IMR-90 (cell line): Measurements from ENCODE around the gene GOLGA5. TPM values are rescaled to one million over a fixed set of nuclear protein-coding genes. Genes with fewer than 3 reads are reported as not detected.

Experiments used
- ATAC-seq: fragments of 200-7000 bp; cut with Tn5 transposase; 2 replicates; pipeline ENCODE4 v1.9.1; 2020; ENCODE audit warnings: low read depth, mild to moderate bottlenecking, moderate library complexity
- BruUV-seq: library from RNA; stranded (reverse); fragments of 400-500 nt; replicated peaks from 2 replicates; lab custom pipeline; 2021; lab: Mats Ljungman, UMichigan
- CTCF ChIA-PET: fragments of 300-600 bp; formaldehyde crosslinking; extraction: SDS; loops from one replicate; lab custom pipeline; 2021; ENCODE audit warnings: antibody characterized with exemption; lab: Yijun Ruan, JAX
- POLR2A ChIA-PET: fragments of 300-600 bp; sonication (Branson Sonifier 250); formaldehyde crosslinking; loops from one replicate; lab custom pipeline; 2022; ENCODE audit warnings: antibody characterized with exemption; ENCODE audit not compliant: unreplicated experiment; lab: Charles Lee
- DNase-seq: peaks from one replicate; pipeline ENCODE4 v3.0.0; 2013
- H2AFZ ChIP-seq: replicated peaks from 2 replicates; pipeline ENCODE3; 2013; ENCODE audit warnings: low read length, mild to moderate bottlenecking; ENCODE audit not compliant: poor library complexity
- H2AK5ac ChIP-seq: 2 replicates; pipeline ENCODE4 v1.6.1; 2013; ENCODE audit warnings: low read depth, low read length, inconsistent platforms
- H2AK9ac ChIP-seq: replicated peaks from 2 replicates; pipeline ENCODE3; 2013; ENCODE audit warnings: mild to moderate bottlenecking, low read depth, low read length, moderate library complexity; ENCODE audit not compliant: poor library complexity
- H2BK120ac ChIP-seq: 2 replicates; pipeline ENCODE4 v1.6.1; 2013; ENCODE audit warnings: low read depth, low read length, inconsistent platforms
- H2BK15ac ChIP-seq: 3 replicates; pipeline ENCODE4 v1.6.1; 2013; ENCODE audit warnings: low read depth, low read length, inconsistent platforms
- H2BK20ac ChIP-seq: 2 replicates; pipeline ENCODE4 v1.6.1; 2013; ENCODE audit warnings: low read depth, mild to moderate bottlenecking, inconsistent platforms, low read length, moderate library complexity
- H2BK5ac ChIP-seq: 2 replicates; pipeline ENCODE4 v1.6.1; 2013; ENCODE audit warnings: mild to moderate bottlenecking, low read depth, low read length, inconsistent platforms; ENCODE audit not compliant: poor library complexity, severe bottlenecking
- H3K14ac ChIP-seq: replicated peaks from 2 replicates; pipeline ENCODE4 v1.6.1; 2013; ENCODE audit warnings: low read depth, low read length, inconsistent platforms
- H3K18ac ChIP-seq: 2 replicates; pipeline ENCODE4 v1.6.1; 2013; ENCODE audit warnings: low read depth, low read length, control low read depth
- H3K23ac ChIP-seq: 2 replicates; pipeline ENCODE4 v1.6.1; 2013; ENCODE audit warnings: low read depth, low read length, inconsistent platforms
- H3K27ac ChIP-seq: 2 replicates; pipeline ENCODE4 v1.5.1; 2013; ENCODE audit warnings: mild to moderate bottlenecking, control low read depth, low read length; ENCODE audit not compliant: insufficient read depth
- H3K27me3 ChIP-seq: 2 replicates; pipeline ENCODE4 v1.6.1; 2013; ENCODE audit warnings: low read length; ENCODE audit not compliant: control insufficient read depth, insufficient read depth
- H3K36me3 ChIP-seq: 2 replicates; pipeline ENCODE4 v1.6.1; 2013; ENCODE audit warnings: low read length, mixed read lengths; ENCODE audit not compliant: control insufficient read depth, insufficient read depth
- H3K4ac ChIP-seq: 2 replicates; pipeline ENCODE4 v1.6.1; 2013; ENCODE audit warnings: low read depth, low read length, inconsistent platforms
- H3K4me1 ChIP-seq: 2 replicates; pipeline ENCODE4 v1.6.1; 2013; ENCODE audit warnings: low read length, mixed read lengths; ENCODE audit not compliant: control insufficient read depth, insufficient read depth
- H3K4me2 ChIP-seq: 2 replicates; pipeline ENCODE4 v1.6.1; 2013; ENCODE audit warnings: low read depth, mild to moderate bottlenecking, control low read depth, low read length, moderate library complexity
- H3K4me3 ChIP-seq: 2 replicates; pipeline ENCODE4 v1.5.1; 2013; ENCODE audit warnings: low read depth, mild to moderate bottlenecking, control low read depth, low read length, moderate library complexity; ENCODE audit not compliant: insufficient read depth
- H3K56ac ChIP-seq: 2 replicates; pipeline ENCODE4 v1.6.1; 2013; ENCODE audit warnings: low read length, inconsistent platforms; ENCODE audit not compliant: insufficient read depth; ENCODE audit errors: extremely low read depth
- H3K79me1 ChIP-seq, 2 experiments: 2 replicates each; pipeline ENCODE4 v1.6.1; 2013; ENCODE audit warnings: low read length in 2 of 2, inconsistent platforms in 1 of 2, low read depth in 1 of 2
- H3K9ac ChIP-seq: 2 replicates; pipeline ENCODE4 v1.6.1; 2013; ENCODE audit warnings: low read depth, low read length, control low read depth
- H3K9me1 ChIP-seq: 2 replicates; pipeline ENCODE4 v1.6.1; 2013; ENCODE audit warnings: low read length, inconsistent platforms; ENCODE audit not compliant: insufficient read depth
- H3K9me3 ChIP-seq: 2 replicates; pipeline ENCODE4 v1.6.1; 2013; ENCODE audit warnings: low read length; ENCODE audit not compliant: control insufficient read depth, insufficient read depth
- H4K20me1 ChIP-seq: 2 replicates; pipeline ENCODE4 v1.6.1; 2013; ENCODE audit warnings: low read length, inconsistent platforms; ENCODE audit not compliant: insufficient read depth
- H4K5ac ChIP-seq: 2 replicates; pipeline ENCODE4 v1.6.1; 2013; ENCODE audit warnings: mild to moderate bottlenecking, low read depth, low read length, control low read depth
- H4K8ac ChIP-seq, 2 experiments: 2 replicates each; pipeline ENCODE4 v1.6.1; 2013; ENCODE audit warnings: low read depth in 2 of 2, low read length in 2 of 2, control low read depth in 1 of 2, inconsistent platforms in 1 of 2
- H4K91ac ChIP-seq: 2 replicates; pipeline ENCODE4 v1.6.1; 2013; ENCODE audit warnings: low read depth, low read length, inconsistent platforms; ENCODE audit not compliant: insufficient read depth
- BHLHE40 ChIP-seq: fragments of 150-350 bp; IDR thresholded peaks from 2 replicates; pipeline ENCODE4 v1.6.1; 2016; ENCODE audit warnings: mild to moderate bottlenecking, low read depth, low read length
- CEBPB ChIP-seq: IDR thresholded peaks from 2 replicates; pipeline ENCODE4 v1.6.1; 2012; ENCODE audit warnings: low read depth, low read length, improper control_type of control experiment
- MAFK ChIP-seq: IDR thresholded peaks from 2 replicates; pipeline ENCODE4 v1.6.1; 2012; ENCODE audit warnings: low read depth, low read length, improper control_type of control experiment
- MXI1 ChIP-seq: IDR thresholded peaks from 2 replicates; pipeline ENCODE4 v1.6.1; 2012; ENCODE audit warnings: low read depth, mild to moderate bottlenecking, low read length, moderate library complexity, borderline replicate concordance
- RAD21 ChIP-seq: IDR thresholded peaks from 2 replicates; pipeline ENCODE4 v1.6.1; 2012; ENCODE audit warnings: low read length, improper control_type of control experiment
- SMC3 ChIP-seq: fragments of 150-350 bp; IDR thresholded peaks from 2 replicates; pipeline ENCODE4 v1.6.1; 2016; ENCODE audit warnings: low read depth, mild to moderate bottlenecking, antibody characterized with exemption, low read length, moderate library complexity
- WGBS, 2 experiments: methylation state at CpG; one replicate each; pipeline versions ENCODE4 v1.1.5 to v1.1.7; 2013; ENCODE audit warnings: missing lambda C conversion rate in 2 of 2; ENCODE audit not compliant: insufficient read length in 1 of 2; ENCODE audit errors: extremely low coverage in 2 of 2; 5-methylcytosine and 5-hydroxymethylcytosine counted together
- dilution Hi-C: fragments of 300-500 bp; cut with HindIII; formaldehyde crosslinking; loops from one replicate; pipeline ENCODE4 v1.14.3; 2018; ENCODE audit warnings: low sequenced_read_pairs; ENCODE audit not compliant: unreplicated experiment
- in situ Hi-C: fragments of 300-500 bp; cut with MboI; formaldehyde crosslinking; loops from 3 replicates; pipeline ENCODE4 v1.14.3; 2019; ENCODE audit warnings: low sequenced_read_pairs, inconsistent platforms, mixed read lengths
- intact Hi-C: fragments of 100-400 bp; cut with micrococcal nuclease; formaldehyde crosslinking; loops from 2 replicates; pipeline ENCODE4 v1.10.0; 2022
- polyA plus RNA-seq, 3 experiments: library from polyadenylated mRNA; depleted of rRNA; stranded (reverse); fragments of >200 nt; gene quantifications; 2 replicates each; pipeline ENCODE4 v1.2.3, GENCODE V29; 2012; ENCODE audit warnings: low replicate concordance in 1 of 3
- total RNA-seq: library from RNA; depleted of rRNA; stranded (reverse); fragments of >200 nt; gene quantifications from 2 replicates; pipeline ENCODE4 v1.2.3, GENCODE V29; 2012
- TF ChIP-seq, protein P1 (sequence below): fragments of 150-350 bp; IDR thresholded peaks from 2 replicates; pipeline ENCODE4 v1.6.1; 2016; ENCODE audit warnings: low read depth, mild to moderate bottlenecking, low read length, moderate library complexity, borderline replicate concordance

Gene GOLGA5
- total and polyA plus RNA-seq, 2 of the 4 experiments (the other 2 are of a cell fraction): 35.0 to 59.5 TPM

DNA sequence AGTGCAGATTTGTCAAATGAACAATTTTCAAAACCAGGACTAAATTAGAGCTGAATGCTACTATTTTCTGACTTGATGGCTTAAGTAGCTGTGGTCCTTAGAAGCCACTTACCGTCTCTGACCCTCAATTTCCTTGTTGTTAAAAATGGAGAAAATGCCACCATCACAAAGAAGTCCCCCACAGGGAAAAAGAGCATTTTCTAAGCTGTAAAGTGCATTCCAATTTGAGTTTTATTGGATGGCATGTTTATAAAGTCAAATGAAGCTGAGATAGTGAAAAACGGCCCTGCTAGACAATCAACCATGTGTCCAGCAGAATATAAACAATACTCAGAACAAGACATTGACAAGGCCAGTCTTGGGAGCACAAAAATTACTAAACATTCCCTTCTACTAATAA lies 53.6 kb downstream of the GOLGA5 start:
- H3K4me2 ChIP-seq: no peak overlapping the region
- H3K9ac ChIP-seq: no peak overlapping the region
- H3K56ac ChIP-seq: no peak overlapping the region
- no peak overlapping the region for H3K4ac ChIP-seq
- H4K20me1 ChIP-seq: no peaks in the 10 kb centered on the region
- H3K36me3 ChIP-seq: no peaks in the 10 kb centered on the region
- BruUV-seq: no TSS peak
- no peak overlapping the region for H4K8ac ChIP-seq
- DNase-seq (no peak), ATAC-seq (no peak)
- no peak overlapping the region for H3K14ac ChIP-seq
- no CpG with 5 or more reads among the region's 2 CpGs for WGBS, 2 experiments
- H2BK20ac ChIP-seq: no peak overlapping the region
- H3K23ac ChIP-seq: no peak overlapping the region
- H3K9me3 ChIP-seq: no peaks in the 10 kb centered on the region
- TF ChIP-seq CEBPB (no peak), MXI1 (no peak), BHLHE40 (no peak), SMC3 (no peak), RAD21 (no peak), MAFK (no peak)
- TF ChIP-seq, protein P1, sequence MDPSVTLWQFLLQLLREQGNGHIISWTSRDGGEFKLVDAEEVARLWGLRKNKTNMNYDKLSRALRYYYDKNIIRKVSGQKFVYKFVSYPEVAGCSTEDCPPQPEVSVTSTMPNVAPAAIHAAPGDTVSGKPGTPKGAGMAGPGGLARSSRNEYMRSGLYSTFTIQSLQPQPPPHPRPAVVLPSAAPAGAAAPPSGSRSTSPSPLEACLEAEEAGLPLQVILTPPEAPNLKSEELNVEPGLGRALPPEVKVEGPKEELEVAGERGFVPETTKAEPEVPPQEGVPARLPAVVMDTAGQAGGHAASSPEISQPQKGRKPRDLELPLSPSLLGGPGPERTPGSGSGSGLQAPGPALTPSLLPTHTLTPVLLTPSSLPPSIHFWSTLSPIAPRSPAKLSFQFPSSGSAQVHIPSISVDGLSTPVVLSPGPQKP: no peak
- no peaks in the 10 kb centered on the region for H3K79me1 ChIP-seq
- no peak overlapping the region for H2AFZ ChIP-seq
- ChIA-PET CTCF (no interaction called here), POLR2A (no interaction called here)
- no peak overlapping the region for H4K91ac ChIP-seq
- H2BK15ac ChIP-seq: no peak overlapping the region
- H3K27ac ChIP-seq: no peak overlapping the region
- intact Hi-C loops (no loop called here), in situ Hi-C loops (no loop called here), dilution Hi-C loops (no loop called here)
- H2BK120ac ChIP-seq: no peak overlapping the region
- peaks cover 2% of the 10 kb centered on the region; the same call in 1 of the 2 replicates for H3K4me1 ChIP-seq
- no peak overlapping the region for H3K4me3 ChIP-seq
- no peak overlapping the region for H2AK9ac ChIP-seq
- no peak overlapping the region for H2AK5ac ChIP-seq
- H4K5ac ChIP-seq: no peak overlapping the region
- no peak overlapping the region for H2BK5ac ChIP-seq
- 0 out of 2 replicates have a peak, but pooled peaks cover 2% of the 10 kb centered on the region for H3K27me3 ChIP-seq
- H3K18ac ChIP-seq: no peak overlapping the region
- no peaks in the 10 kb centered on the region for H3K9me1 ChIP-seq
